Upper lobe of left lung (tissue), 4 donors: ENCODE results near the gene HIVEP3.

ENCODE experiments used
- CTCF ChIP-seq, 6 experiments: fragments of 450-650 bp in 4 of 6; fragments of 200-600 bp in 2 of 6; sonication (generic) in 2 of 6; IDR thresholded peaks; one replicate each; pipeline ENCODE4 v1.5.1; 2016 to 2019; ENCODE audit warnings: antibody characterized with exemption in 6 of 6
- POLR2A ChIP-seq, 4 donors: fragments of 450-650 bp; IDR thresholded peaks; one replicate each; pipeline ENCODE4 v1.5.1; 2016 to 2017; ENCODE audit warnings: antibody characterized with exemption in 4 of 4, mild to moderate bottlenecking in 2 of 4
- POLR2AphosphoS5 ChIP-seq, 2 donors: sonication (generic); formaldehyde crosslinking; IDR thresholded peaks; one replicate each; pipeline ENCODE4 v1.5.1; 2017; ENCODE audit warnings: antibody characterized with exemption in 2 of 2

- TF ChIP-seq CTCF (IDR thresholded peaks at IDR 0.05) (no peak), POLR2AphosphoS5 (IDR thresholded peaks at IDR 0.05) (no peak), POLR2A (IDR thresholded peaks at IDR 0.05) (no peak)
These were observed 289.2 kb downstream of the HIVEP3 start for GRCh38 chr1:41629571-41629970.
